GM20431 (cell line): ENCODE data around the gene SLC37A1.
"Not testable (repeated sequence)": the region's sequence is repeated elsewhere in the genome, so short reads cannot be mapped to it uniquely, and the experiment has no call there.

Experiments used
- in situ Hi-C: fragments of 300-500 bp; cut with MseI, MboI; formaldehyde crosslinking; loops from one replicate; pipeline ENCODE4 v1.15.0; 2020; ENCODE audit warnings: low sequenced_read_pairs; ENCODE audit not compliant: unreplicated experiment

Gene SLC37A1

GRCh38 chr21:42513151-42513984 is at the start of gene SLC37A1:
SLC37A1 (plus strand) TSS chr21:42513852; CDS start chr21:42518455, 4,603 bp downstream.
- in situ Hi-C loops, result no loop called here

GRCh38 chr21:42463861-42464515 is 49.7 kb upstream of the SLC37A1 start:
- in situ Hi-C loops, result no loop called here

- in situ Hi-C loops, result no loop called here
Measured at GRCh38 chr21:42465008-42465802, 48.4 kb upstream of the SLC37A1 start.

- in situ Hi-C loops, result no loop called here
Measured at GRCh38 chr21:42465803-42466127, 47.9 kb upstream of the SLC37A1 start.

- in situ Hi-C loops, result no loop called here
Measured at GRCh38 chr21:42466700-42467099, 47.0 kb upstream of the SLC37A1 start.

- in situ Hi-C loops, result no loop called here
Measured at GRCh38 chr21:42467140-42467983, 46.3 kb upstream of the SLC37A1 start.

- in situ Hi-C loops, result no loop called here
Measured at GRCh38 chr21:42468491-42469131, 45.0 kb upstream of the SLC37A1 start.

GRCh38 chr21:42469272-42469671 is 44.4 kb upstream of the SLC37A1 start:
- in situ Hi-C loops, result no loop called here

- in situ Hi-C loops, result not testable (repeated sequence)
Measured at GRCh38 chr21:42469726-42470125, 43.9 kb upstream of the SLC37A1 start.

DNA sequence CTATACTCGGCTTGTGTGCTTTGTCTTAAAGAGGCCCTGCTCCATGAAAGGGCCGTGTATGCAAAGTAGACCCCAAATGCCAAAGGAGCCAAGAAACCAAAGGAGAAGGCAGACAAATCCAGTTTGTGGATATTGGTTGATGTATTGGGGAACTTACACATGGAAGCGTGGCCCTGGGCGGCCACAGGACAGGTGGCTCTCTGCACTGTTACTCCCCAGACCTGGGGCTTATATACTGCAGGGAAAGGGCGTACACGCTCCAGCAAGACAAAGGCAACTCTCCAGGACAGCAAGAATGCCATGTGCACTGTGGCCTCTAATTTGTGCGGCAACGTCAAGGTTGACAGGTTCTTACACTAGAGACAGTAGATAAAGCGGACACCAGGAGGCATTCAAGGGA is 42.4 kb upstream of the SLC37A1 start:
- in situ Hi-C loops, result no loop called here

DNA sequence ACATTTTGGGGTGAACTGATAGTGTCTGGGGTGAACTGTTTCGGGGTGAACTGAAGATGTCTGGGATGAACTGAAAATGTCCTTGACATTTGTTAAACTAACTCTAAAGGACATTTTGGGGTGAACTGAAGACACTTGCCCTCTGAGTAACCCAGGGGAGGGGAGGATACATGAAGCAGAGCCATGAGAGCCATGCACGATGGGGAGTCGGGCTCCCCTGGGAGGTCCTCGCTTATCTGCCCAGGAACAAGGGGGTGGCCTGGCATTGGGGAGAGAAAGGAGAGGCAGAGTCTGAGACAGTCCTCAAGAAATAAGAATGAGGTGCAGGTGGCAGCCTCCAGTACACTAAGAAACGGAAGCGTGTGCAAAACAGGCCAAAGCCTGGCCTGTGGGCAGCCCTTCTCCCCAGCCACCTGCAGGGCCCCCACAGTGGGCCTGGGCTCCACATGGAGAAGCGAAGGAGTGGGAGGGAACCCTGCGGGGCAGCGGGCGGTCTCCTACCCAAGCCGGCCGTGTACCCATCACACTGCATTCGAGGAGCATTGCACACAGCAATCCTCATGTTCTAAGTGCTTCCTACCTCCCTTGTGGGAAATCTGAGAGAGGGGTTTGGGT is 41.8 kb upstream of the SLC37A1 start:
- in situ Hi-C loops, result no loop called here

- in situ Hi-C loops, result no loop called here
Measured at GRCh38 chr21:42472521-42472920, 41.1 kb upstream of the SLC37A1 start.

DNA sequence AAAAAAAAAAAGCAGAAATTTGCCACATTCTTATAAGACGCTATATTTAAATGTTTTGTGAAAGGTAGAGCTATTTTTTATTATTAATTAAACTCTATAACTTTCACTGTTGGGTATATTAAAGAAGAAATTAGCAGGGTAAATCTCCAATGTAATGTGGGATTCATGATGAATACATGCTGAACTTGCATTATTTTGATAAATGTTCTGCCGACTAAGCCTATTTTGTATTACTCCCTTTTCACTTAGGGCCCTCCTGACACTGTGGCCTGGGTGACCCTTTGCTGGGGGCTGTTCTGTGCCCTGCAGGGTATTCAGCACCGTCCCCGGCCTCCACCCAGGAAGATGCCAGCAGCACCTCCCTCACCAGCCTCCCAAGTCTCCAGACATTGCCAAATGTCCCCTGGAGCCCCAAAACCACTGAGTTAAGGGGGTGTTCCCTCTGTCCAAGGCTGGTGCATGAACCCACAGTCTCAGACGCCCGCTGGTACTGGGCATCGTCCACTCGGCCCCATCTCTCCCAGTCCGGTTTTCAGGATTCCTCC is 40.1 kb upstream of the SLC37A1 start:
- in situ Hi-C loops, result no loop called here

DNA sequence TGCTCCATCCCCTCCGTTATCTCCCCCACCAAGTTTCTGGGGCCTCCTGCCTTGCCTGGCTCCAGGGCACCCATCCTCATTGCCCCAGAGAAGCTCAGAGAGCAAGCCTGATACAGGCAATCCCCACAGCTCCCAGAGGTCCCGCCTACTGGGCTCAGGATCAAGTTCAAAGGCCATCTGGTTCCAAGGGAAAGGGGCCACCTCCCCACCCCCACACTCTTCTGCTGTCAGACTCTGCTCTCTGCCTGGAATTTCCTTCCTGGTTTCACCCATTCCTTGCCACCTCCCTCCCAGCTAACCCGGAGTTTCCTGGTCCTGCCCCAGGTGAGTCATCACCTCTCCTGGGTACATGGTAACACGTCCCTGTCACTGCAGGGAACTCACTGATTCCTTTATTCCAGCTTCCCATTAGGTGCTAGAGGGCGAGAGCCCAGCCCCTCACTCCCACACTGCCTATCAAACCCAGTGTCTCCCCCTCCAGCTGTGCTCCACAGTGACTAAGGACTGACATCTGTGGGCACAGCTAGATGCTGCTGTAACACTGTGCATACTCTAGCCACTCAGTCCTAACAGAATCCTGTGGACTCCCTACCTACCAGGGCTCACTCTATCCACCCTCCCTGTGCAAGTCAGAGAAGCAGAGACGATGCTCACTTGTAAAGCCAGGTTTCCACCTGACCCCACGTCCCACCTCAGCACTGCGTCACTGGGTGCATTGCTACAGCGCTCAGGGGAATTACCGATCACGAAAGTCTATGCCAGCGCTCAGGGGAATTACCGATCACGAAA is 39.4 kb upstream of the SLC37A1 start:
- in situ Hi-C loops, result no loop called here

DNA sequence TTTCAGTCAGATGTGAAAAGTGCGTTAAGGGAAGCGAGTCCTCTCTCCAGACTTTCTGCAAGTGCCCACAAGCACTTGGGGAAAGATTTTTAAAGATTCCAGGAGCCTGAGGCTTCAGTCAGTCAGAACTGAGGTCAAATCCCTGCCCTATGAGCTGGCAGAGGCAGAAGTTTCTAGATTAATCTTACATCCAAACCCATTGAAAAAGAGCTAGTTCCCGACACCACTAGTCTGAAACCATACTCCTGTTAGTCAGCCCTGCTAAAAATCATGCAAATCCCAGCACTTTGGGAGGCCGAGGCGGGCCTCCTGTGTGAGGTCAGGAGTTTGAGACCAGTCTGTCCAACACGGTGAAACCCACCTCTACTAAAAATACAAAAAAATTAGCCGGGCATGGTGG is 38.6 kb upstream of the SLC37A1 start:
- in situ Hi-C loops, result no loop called here

- in situ Hi-C loops, result no loop called here
Measured at GRCh38 chr21:42475526-42476387, 37.9 kb upstream of the SLC37A1 start.
